NK-92 (cell line): ENCODE measurements around the gene NLGN4Y.

Experiments
- DNase-seq: peaks from one replicate; lab custom pipeline; 2025; ENCODE audit not compliant: unreplicated experiment; lab: John Stamatoyannopoulos, UW

The NLGN4Y gene

DNA sequence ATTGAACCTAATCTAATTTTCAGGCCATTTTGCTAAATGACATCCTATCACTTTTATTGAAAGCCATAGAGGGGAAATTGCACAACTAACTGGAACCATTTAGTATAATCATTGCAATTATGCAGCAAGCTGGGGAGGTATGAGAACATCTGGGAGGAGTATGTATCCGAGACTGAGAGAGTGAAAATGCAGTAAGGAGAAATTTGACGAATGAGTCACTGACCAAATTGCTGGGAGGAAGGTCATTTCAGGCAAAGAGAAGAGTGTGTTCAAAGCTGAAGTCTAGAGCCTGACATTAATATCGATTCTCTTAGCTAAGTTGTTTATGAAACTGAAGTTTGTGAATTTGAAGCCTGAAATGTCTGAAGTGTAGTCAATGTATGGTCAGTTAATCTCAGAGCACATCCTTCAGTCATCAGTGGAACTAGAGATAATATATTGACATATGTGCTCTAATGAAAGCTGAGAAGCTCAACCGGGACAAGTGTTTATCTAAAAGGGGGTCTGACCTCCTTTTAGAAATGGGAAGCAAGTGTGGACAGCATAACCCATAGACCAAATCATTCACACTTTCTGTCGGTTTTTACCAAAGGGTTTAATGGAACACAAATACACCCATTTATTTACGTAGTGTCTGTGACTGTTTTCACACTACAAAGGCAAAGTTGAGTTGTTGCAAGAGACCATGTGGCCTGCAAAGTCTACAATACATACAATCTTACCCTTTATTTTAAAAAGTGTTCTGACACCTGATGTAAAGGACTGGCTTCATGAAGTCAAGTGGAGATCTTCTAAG, 120.0 kb downstream of the NLGN4Y start:
- no peak for DNase-seq

DNA sequence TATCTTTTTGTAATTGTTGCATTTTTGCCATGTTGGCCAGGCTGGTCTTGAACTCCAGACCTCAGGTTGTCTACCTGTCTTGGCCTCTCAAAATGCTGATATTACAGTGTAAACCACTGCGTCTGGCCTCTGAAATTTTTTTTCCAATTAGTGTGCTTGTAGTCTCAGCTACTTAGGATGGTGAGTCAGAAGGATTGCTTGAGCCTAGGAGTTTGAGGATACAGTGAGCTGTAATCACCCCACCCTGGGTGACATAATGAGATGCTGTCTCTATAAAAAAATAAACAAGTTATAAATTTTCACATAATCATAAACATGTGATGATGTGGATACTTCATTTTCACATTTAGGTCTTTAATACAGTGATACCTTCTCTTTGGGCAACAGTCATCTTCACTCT, 154.9 kb downstream of the NLGN4Y start:
- no peak for DNase-seq

DNA sequence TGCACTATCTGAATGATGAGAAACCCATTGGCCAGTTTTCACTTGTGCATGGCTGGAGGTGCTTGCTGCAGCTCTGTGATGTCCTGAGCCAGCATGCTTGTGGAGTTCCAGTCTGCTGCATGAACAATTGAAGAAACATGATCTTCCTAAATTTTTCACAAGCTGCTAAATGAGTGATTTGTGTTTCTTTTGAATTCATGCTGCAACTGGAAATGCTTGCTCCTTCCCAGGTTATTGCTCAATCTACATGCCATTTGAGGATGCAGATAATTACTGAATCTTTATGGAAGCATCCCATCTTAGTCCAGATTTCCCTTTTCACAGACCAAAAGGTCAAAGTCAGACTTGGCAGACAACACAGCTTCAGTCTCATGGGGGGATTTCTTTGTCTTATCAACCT, 170.2 kb downstream of the NLGN4Y start:
- DNase-seq = no peak

DNA sequence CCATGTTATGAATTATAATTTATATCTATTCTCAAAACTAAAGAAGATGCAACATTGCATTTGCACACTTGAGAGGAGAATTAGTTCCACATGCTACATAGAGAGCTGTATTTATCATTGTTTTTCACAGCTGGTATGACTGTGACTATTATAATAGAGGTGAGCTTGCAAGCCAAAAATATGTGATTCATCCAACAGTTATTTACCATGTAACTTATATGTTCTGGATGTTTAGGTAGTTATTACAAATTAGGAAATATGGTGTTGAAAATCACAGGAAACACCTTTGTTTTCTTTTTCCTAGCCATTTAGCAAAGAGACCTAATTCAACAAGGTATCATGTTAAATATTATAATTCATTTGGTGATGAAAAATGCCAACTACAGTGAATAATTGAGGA, 183.8 kb downstream of the NLGN4Y start:
- DNase-seq = no peak

- DNase-seq = no peak
Observed at GRCh38 chrY:14741596-14741995, 217.3 kb downstream of the NLGN4Y start.

GRCh38 chrY:14748329-14748728, 224.0 kb downstream of the NLGN4Y start:
- no peak for DNase-seq

GRCh38 chrY:14755571-14755970, 231.2 kb downstream of the NLGN4Y start:
- no peak for DNase-seq

DNA sequence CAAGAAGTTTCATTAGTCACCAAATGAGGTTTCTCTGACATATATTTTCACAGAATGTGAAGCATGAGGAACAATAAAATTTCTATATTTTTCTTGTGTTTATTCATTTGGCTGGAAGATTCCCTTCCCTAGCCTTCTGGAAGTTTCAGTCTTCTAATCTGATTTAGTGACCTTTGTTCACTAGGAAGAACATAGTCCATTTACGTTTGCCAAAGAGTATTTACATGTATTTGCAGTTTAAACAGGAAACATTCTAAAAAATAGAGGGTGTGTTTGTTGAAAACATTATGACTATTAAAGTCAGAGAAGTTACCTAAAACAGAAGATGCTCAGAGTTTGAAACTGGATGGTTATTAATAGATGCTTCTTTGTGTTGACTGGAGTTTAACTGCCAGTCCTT, 238.6 kb downstream of the NLGN4Y start:
- no peak for DNase-seq

GRCh38 chrY:14763600-14763999, 239.3 kb downstream of the NLGN4Y start:
- no peak for DNase-seq

DNA sequence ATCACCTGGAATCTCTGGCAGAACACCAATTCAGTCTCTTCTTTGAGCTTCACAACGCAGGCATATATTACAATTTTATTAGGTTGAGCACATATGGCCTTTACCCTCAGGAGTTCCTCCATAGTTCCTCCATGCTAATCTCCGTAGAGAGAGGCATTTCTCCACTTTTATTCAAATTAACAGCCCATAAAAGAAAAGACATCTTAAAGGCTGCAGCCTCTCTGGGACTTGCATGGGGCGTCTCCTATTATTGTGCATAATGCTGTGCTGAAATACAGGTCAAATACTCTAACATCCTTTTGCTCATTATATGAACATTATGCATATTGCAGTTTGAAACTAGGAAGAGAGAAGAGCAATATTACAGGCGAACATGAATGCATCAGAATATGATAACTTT, 253.9 kb downstream of the NLGN4Y start:
- no peak for DNase-seq

DNA sequence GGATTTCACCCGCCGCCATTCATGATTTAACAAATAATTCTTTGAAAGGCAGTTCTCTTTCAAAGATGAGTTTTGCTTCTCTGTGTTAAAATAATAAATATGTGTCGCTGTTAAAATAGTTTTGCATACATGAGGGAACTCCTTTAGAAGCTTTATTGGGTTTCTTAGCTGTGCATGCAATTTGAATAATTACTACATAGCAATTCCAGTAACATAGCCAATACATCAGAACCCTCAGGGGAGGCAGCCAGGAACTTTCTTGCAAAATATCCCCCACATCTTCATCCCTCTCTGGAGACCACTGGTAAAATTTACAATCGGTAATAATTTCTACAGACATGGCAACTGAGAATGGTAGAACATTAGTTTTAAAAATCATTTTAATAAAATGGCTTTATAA, 268.8 kb downstream of the NLGN4Y start:
- no peak for DNase-seq

- no peak for DNase-seq
Observed at GRCh38 chrY:14793674-14794073, 269.3 kb downstream of the NLGN4Y start.

GRCh38 chrY:14798010-14798409, 273.7 kb downstream of the NLGN4Y start:
- DNase-seq = no peak

GRCh38 chrY:14801096-14801495, 276.8 kb downstream of the NLGN4Y start:
- DNase-seq = no peak

GRCh38 chrY:14802125-14802524, 277.8 kb downstream of the NLGN4Y start:
- no peak for DNase-seq

- no peak for DNase-seq
Observed at GRCh38 chrY:14804041-14804440, 279.7 kb downstream of the NLGN4Y start.

DNA sequence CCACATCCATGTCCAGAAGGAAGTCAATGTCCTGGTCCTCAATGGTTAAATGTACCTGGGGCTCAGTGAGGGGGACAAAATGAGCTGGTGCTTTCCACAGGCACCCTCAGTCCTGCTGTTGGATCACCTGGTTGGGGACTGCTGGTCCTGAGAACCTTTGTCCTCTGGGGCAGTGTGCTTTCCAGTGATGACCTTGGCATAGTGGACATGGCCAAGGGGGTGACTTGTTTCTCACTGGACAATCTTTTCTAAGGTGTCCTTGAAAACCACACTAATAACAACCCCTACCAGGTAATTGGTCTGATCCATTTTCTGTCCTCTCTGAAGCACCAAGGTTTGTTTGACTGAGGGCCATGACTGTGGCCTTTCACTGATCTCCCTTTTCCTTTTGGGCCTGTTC, 294.1 kb downstream of the NLGN4Y start:
- no peak for DNase-seq

- DNase-seq = no peak
Observed at GRCh38 chrY:14822201-14822600, 297.9 kb downstream of the NLGN4Y start.

DNA sequence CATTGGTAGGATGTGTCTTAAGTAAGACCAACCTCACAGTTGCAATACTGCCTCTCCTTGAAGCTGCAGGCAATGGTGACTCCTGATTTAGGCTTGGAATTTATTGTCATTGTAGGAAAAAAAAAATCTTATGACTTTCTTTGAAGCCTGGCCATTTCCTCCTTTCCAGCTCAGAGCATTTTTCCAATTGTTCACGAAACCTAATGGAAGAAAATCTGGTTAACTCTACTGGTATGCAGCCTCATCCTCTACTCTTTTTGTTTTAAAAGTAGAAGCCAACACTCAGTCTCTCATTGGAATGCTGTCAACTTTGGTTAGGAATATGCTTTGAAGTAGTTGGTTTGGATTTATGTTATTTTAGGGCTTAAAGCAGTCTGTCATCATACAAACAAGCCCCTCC, 298.6 kb downstream of the NLGN4Y start:
- DNase-seq = no peak

DNA sequence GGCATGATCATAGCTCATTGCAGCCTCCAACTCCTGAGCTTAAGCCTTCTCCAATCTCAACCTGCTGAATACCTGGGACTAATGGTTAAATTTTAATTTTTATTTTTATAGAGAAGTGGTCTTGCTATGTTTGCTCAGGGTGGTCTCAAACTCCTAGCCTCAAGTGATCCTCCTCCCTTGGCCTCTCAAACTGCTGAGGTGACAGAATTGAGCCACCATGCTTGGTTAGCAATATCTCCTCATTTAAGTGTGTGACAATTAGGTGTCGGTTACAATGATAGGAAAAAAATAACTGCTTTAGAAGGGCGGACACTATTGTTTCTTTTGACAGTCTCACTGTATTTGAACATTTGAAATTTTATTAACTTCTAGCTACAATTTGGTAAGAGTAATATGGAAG, 300.3 kb downstream of the NLGN4Y start:
- DNase-seq = no peak

GRCh38 chrY:14825728-14826127, 301.4 kb downstream of the NLGN4Y start:
- no peak for DNase-seq

DNA sequence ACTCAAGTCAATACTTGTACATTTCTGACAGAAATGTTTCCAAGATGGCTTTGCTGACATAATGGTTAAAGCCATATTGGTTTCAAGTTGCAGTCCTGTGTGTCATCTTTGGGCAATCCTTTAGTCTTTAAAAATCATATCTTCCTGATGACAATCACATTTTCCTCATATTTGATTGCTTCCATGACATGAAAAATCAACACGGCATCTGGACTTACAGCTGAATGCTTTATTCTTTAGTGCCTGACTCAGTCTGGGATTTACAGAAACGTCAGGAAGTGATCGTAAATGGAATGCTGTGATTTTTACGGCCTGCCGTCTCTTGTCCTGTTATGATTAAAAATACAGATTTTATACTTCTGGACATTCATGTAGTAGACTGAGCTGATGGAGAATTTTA, 304.2 kb downstream of the NLGN4Y start:
- DNase-seq = no peak

- DNase-seq = no peak
Observed at GRCh38 chrY:14829366-14829885, 305.1 kb downstream of the NLGN4Y start.
